Measurements from ENCODE around the gene HOXA9. TPM values are rescaled to one million over a fixed set of nuclear protein-coding genes. Genes with fewer than 3 reads are reported as not detected.
A peak's percentile ranks its signal among the peaks of the same experiment; 100 is the strongest.

Gene HOXA9
- total RNA-seq, 4 donors from 2014 or later: 25.7 to 71.2 (median 46.1) TPM

GRCh38 chr7:27168265-27168947 is 3.1 kb upstream of the HOXA9 start:
- DNase-seq: peak in 2 of 3 donors; percentile 82
- Histone ChIP-seq H3K36me3 (no peaks in the 10 kb centered on the region), H3K9me3 (peaks cover 0 to 13% (median 0%) of the 10 kb centered on the region in 4 donors), H3K4me3 (peak overlapping the region in 3 of 4 donors; percentile 33 to 81 (median 57)), H3K27ac (peak overlapping the region; percentile 51 to 89 (median 77)), H3K27me3 (peaks cover 0 to 18% of the 10 kb centered on the region in 2 donors), H3K4me1 (peaks cover 0 to 15% (median 7%) of the 10 kb centered on the region in 4 donors)
- TF ChIP-seq POLR2A (IDR thresholded peaks at IDR 0.05): peak in 1 of 2 donors; percentile 14
- TF ChIP-seq, protein P1, sequence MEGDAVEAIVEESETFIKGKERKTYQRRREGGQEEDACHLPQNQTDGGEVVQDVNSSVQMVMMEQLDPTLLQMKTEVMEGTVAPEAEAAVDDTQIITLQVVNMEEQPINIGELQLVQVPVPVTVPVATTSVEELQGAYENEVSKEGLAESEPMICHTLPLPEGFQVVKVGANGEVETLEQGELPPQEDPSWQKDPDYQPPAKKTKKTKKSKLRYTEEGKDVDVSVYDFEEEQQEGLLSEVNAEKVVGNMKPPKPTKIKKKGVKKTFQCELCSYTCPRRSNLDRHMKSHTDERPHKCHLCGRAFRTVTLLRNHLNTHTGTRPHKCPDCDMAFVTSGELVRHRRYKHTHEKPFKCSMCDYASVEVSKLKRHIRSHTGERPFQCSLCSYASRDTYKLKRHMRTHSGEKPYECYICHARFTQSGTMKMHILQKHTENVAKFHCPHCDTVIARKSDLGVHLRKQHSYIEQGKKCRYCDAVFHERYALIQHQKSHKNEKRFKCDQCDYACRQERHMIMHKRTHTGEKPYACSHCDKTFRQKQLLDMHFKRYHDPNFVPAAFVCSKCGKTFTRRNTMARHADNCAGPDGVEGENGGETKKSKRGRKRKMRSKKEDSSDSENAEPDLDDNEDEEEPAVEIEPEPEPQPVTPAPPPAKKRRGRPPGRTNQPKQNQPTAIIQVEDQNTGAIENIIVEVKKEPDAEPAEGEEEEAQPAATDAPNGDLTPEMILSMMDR (IDR thresholded peaks at IDR 0.05): no peak

DNA sequence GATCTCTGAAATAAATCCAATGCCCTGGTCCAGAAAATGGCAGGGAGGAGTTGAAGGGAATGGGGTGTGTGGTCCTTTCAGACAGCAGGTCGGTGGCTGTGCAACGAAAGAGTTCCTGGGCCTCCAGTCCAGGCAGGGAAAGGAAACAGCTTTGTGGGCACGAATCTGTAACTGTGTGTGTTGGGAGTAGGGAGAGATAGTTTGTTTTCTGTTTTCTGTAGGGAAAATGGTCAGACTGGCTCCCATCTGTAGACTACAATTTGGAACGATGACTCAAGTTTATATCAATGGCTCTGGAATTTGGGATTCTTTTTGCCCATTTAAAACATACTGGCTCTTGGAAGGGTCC is 2.6 kb upstream of the HOXA9 start:
- TF ChIP-seq, protein P1 (IDR thresholded peaks at IDR 0.05): no peak
- no peak for TF ChIP-seq POLR2A (IDR thresholded peaks at IDR 0.05)
- Histone ChIP-seq H3K9me3 (peaks cover 0 to 13% (median 0%) of the 10 kb centered on the region in 4 donors), H3K36me3 (no peaks in the 10 kb centered on the region), H3K4me1 (peaks cover 0 to 10% (median 5%) of the 10 kb centered on the region in 4 donors), H3K27ac (peak overlapping the region; percentile 51 to 89 (median 77)), H3K4me3 (peak overlapping the region in 2 of 4 donors; percentile 57 to 81), H3K27me3 (peaks cover 0 to 18% of the 10 kb centered on the region in 2 donors)
- DNase-seq: peak in 1 of 3 donors; percentile 45

DNA sequence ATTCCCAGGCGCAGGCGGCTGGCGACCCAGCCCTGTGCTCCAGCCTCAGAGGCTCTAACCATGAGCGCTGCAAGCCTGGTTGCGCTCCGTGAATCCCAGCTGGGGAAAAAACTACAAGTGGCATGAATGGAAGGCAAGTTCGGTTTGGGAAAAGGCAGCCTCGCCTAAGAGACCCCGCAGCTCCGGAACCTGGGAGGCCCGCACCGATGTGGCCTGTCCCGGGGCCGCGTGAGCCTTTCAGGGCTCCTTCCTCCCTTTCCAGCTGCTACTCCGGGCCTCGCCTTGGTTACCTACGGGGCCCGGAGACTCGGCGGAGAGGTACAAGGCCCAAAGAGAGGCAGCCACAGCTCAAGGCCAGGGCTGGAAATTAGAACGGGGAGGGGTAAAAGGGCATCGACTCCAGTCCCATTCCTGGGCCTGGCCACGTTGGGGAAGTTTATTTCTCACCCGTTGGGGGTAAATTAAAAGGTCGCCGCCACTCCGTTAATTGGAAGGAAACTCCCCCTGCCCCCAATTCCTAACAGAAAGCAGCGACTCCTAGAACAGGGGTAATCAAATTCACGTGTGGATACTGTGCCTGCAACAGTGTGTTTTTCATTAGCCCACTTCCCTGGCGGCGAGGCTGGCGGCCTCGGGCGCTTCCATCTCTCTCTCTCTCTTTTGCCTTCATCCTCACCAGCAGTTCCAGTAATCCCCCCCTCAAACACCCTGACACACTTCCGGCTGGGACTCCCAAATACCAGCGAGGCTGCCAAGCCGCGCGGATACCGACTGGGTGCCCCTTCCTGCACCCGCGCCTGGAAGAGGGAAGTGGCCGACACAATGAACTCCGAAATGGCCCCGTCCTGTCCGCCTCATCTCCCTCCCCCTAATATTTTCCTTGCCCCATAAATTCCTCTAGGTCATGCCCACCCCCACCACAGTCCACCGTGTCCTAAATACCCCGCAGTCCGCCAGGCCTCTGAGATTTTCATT is 1.5 kb upstream of the HOXA9 start:
- Histone ChIP-seq H3K27me3 (peaks cover 0 to 18% of the 10 kb centered on the region in 2 donors), H3K27ac (peak overlapping the region; percentile 57 to 89 (median 77)), H3K4me3 (peak overlapping the region; percentile 9 to 81 (median 58)), H3K4me1 (peaks cover 0 to 15% (median 4%) of the 10 kb centered on the region in 4 donors), H3K36me3 (no peaks in the 10 kb centered on the region), H3K9me3 (peaks cover 0 to 13% (median 0%) of the 10 kb centered on the region in 4 donors)
- TF ChIP-seq POLR2A (IDR thresholded peaks at IDR 0.05): no peak
- TF ChIP-seq, protein P1 (IDR thresholded peaks at IDR 0.05): no peak
- peak in 1 of 3 donors; percentile 69 for DNase-seq

GRCh38 chr7:27165996-27166530 is 726 bp upstream of the HOXA9 start:
- Histone ChIP-seq H3K9me3 (peaks cover 0 to 13% (median 0%) of the 10 kb centered on the region in 4 donors), H3K27me3 (peaks cover 0 to 18% of the 10 kb centered on the region in 2 donors), H3K4me3 (peak overlapping the region; percentile 9 to 81 (median 58)), H3K4me1 (peaks cover 0 to 23% (median 6%) of the 10 kb centered on the region in 4 donors), H3K36me3 (no peaks in the 10 kb centered on the region), H3K27ac (peak overlapping the region; percentile 57 to 89 (median 77))
- peak in 1 of 3 donors; percentile 70 for DNase-seq
- TF ChIP-seq, protein P1 (IDR thresholded peaks at IDR 0.05): no peak
- TF ChIP-seq POLR2A (IDR thresholded peaks at IDR 0.05): no peak

All from Peyer's patch (tissue), 4 donors.